ENCODE data around the gene RNPEPL1.
"Not testable (repeated sequence)": the region's sequence is repeated elsewhere in the genome, so short reads cannot be mapped to it uniquely, and the experiment has no call there.

RNPEPL1 gene

DNA sequence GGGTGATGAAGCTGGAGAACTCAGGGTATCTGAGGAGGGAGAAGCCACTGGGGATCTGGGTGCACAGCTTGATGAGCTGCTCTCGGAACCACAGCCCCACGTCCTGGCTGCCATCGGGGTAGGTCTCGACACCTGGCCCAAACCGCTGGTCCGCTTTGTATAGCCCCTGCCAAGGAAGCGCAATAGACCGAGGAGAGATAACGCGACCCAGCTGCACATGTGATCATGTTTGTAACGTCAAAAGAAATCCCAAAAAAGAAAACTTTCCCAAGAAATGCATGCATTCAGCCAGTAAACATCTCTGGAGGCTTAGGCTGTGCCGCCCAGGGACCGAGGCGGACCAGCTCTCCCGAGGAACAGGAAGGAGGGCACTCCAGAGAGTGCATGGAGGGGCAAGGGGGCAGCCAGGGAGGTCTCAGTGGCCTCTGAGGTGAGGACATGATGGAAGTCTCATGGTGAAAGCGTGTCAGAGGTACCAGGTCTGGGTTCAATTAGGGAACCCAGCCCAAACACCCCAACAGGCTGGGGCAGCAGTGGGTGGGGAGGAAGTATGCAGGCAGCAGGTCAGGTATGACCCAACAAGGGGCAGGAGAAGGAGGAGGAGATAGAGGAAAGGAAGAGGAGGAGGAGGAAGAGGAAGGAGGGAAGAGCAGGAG, 38.8 kb upstream of the RNPEPL1 start:
- no peak overlapping the region for H3K4me3 ChIP-seq (ENCODE audit: low read length)
- no peak for TF ChIP-seq CTCF (IDR thresholded peaks at IDR 0.05; ENCODE audit: insufficient read depth, low read depth, low read length, missing control alignments)
- DNase-seq (ENCODE audit: low read depth): no peak

DNA sequence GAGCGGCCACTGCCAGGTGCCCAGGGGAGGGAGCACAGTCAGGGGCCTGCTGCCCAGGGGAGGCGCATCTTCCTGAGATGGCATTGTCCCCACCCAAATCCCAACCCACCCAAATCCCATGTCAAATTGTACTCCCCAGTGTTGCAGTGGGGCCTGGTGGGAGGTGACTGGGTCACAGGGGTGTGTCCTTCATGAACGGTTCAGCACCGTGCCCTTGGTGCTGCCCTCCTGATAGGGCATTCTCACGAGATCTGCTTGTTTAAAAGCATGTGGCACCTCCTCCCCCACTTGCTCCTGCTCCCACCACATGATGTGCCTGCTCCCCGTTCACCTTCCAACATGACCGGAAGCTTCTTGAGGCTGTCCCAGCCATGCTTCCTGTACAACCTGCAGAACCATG, 38.1 kb upstream of the RNPEPL1 start:
- no peak for TF ChIP-seq CTCF (IDR thresholded peaks at IDR 0.05; ENCODE audit: insufficient read depth, low read depth, low read length, missing control alignments)
- no peak overlapping the region for H3K4me3 ChIP-seq (ENCODE audit: low read length)
- no peak for DNase-seq (ENCODE audit: low read depth)

- no peak overlapping the region for H3K4me3 ChIP-seq (ENCODE audit: low read length)
- no peak for TF ChIP-seq CTCF (IDR thresholded peaks at IDR 0.05; ENCODE audit: insufficient read depth, low read depth, low read length, missing control alignments)
- DNase-seq (ENCODE audit: low read depth): no peak
These were observed 37.2 kb upstream of the RNPEPL1 start for GRCh38 chr2:240531038-240531437.

- no peak for TF ChIP-seq CTCF (IDR thresholded peaks at IDR 0.05; ENCODE audit: insufficient read depth, low read depth, low read length, missing control alignments)
- H3K4me3 ChIP-seq (ENCODE audit: low read length): no peak overlapping the region
- DNase-seq (ENCODE audit: low read depth): no peak
These were observed 36.1 kb upstream of the RNPEPL1 start for GRCh38 chr2:240532031-240532775.

GRCh38 chr2:240538031-240538780, 30.1 kb upstream of the RNPEPL1 start:
- no peak for TF ChIP-seq CTCF (IDR thresholded peaks at IDR 0.05; ENCODE audit: insufficient read depth, low read depth, low read length, missing control alignments)

GRCh38 chr2:240539101-240539500, 29.2 kb upstream of the RNPEPL1 start:
- H3K4me3 ChIP-seq (ENCODE audit: low read length); DNase-seq (ENCODE audit: low read depth): not testable (repeated sequence)

More at GRCh38 chr2:240538031-240538780, 30.1 kb upstream of the RNPEPL1 start:
- no peak for DNase-seq (ENCODE audit: low read depth)
- H3K4me3 ChIP-seq (ENCODE audit: low read length): no peak overlapping the region

DNA sequence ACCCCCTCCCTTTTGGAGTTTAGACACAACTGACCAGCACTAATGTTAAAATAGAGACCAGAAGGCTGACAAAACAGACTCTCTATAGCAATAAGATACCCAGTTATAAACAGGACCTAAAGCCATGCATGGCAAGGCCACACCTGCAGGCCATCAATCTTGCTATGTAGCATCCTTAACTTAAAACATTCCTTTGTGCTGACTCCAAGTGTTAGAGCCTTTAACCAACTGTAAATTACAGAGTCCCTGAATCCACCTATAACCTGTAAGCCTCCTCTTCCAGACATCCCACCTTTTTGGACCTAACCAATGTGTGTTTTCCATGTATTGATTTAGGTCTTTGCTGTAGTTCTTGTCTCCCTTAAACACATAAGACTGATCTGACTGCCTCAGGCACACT, 28.4 kb upstream of the RNPEPL1 start:
- DNase-seq (ENCODE audit: low read depth): no peak
- TF ChIP-seq CTCF (IDR thresholded peaks at IDR 0.05; ENCODE audit: insufficient read depth, low read depth, low read length, missing control alignments): no peak
- no peak overlapping the region for H3K4me3 ChIP-seq (ENCODE audit: low read length)

Measured in epithelial cell of esophagus (primary cell).